MCF 10A (cell line): ENCODE data around the gene TMEM231. TPM values are rescaled to one million over a fixed set of nuclear protein-coding genes. Genes with fewer than 3 reads are reported as not detected.
"Not testable (repeated sequence)": the region's sequence is repeated elsewhere in the genome, so short reads cannot be mapped to it uniquely, and the experiment has no call there.

ENCODE experiments used
- BruUV-seq: library from RNA; stranded (reverse); fragments of 400-500 nt; replicated peaks from 2 replicates; lab custom pipeline; 2021; lab: Mats Ljungman, UMichigan
- CTCF ChIA-PET: fragments of 300-600 bp; sonication (Branson Sonifier 250); formaldehyde crosslinking; extraction: SDS; loops from one replicate; lab custom pipeline; 2021; ENCODE audit warnings: antibody characterized with exemption, inconsistent platforms; lab: Yijun Ruan, JAX
- POLR2A ChIA-PET: fragments of 300-600, 350-650 bp; sonication (Branson Sonifier 250); formaldehyde crosslinking; extraction: SDS; loops from one replicate; lab custom pipeline; 2020; ENCODE audit warnings: antibody characterized with exemption, inconsistent platforms; lab: Yijun Ruan, JAX
- DNase-seq: peaks from one replicate; pipeline ENCODE4 v3.0.0-alpha.2; 2018; ENCODE audit not compliant: unreplicated experiment
- H3K27ac Mint-ChIP-seq: one replicate; pipeline ENCODE4 v1.8.0; 2022; ENCODE audit warnings: mild to moderate bottlenecking, low read depth, mixed read lengths; ENCODE audit not compliant: unreplicated experiment
- H3K27me3 Mint-ChIP-seq: one replicate; pipeline ENCODE4 v1.8.0; 2022; ENCODE audit warnings: mixed read lengths; ENCODE audit not compliant: insufficient read depth, unreplicated experiment
- H3K36me3 Mint-ChIP-seq: one replicate; pipeline ENCODE4 v1.8.0; 2022; ENCODE audit warnings: mild to moderate bottlenecking, moderate library complexity, mixed read lengths; ENCODE audit not compliant: insufficient read depth, unreplicated experiment
- H3K4me1 Mint-ChIP-seq: one replicate; pipeline ENCODE4 v1.8.0; 2022; ENCODE audit warnings: mixed read lengths; ENCODE audit not compliant: insufficient read depth, unreplicated experiment
- H3K4me3 Mint-ChIP-seq: one replicate; pipeline ENCODE4 v1.8.0; 2022; ENCODE audit warnings: mild to moderate bottlenecking, moderate library complexity, mixed read lengths; ENCODE audit not compliant: unreplicated experiment
- H3K9me3 Mint-ChIP-seq: one replicate; pipeline ENCODE4 v1.8.0; 2022; ENCODE audit warnings: mixed read lengths; ENCODE audit not compliant: unreplicated experiment
- intact Hi-C: fragments of 100-400 bp; cut with micrococcal nuclease; formaldehyde crosslinking; loops from 2 replicates; pipeline ENCODE4 v1.14.1; 2022
- total RNA-seq: library from RNA; stranded (reverse); gene quantifications from 2 replicates; pipeline ENCODE4 v1.2.3, GENCODE V29; 2022
- TF ChIP-seq, protein P1 (sequence below): fragments of 200-600 bp; IDR thresholded peaks from one replicate; pipeline ENCODE4 v1.8.0; 2022; ENCODE audit warnings: antibody characterized with exemption, mild to moderate bottlenecking; ENCODE audit not compliant: unreplicated experiment

The TMEM231 gene
- total RNA-seq, 1 experiment from 2014 or later, result 21.1 TPM

DNA sequence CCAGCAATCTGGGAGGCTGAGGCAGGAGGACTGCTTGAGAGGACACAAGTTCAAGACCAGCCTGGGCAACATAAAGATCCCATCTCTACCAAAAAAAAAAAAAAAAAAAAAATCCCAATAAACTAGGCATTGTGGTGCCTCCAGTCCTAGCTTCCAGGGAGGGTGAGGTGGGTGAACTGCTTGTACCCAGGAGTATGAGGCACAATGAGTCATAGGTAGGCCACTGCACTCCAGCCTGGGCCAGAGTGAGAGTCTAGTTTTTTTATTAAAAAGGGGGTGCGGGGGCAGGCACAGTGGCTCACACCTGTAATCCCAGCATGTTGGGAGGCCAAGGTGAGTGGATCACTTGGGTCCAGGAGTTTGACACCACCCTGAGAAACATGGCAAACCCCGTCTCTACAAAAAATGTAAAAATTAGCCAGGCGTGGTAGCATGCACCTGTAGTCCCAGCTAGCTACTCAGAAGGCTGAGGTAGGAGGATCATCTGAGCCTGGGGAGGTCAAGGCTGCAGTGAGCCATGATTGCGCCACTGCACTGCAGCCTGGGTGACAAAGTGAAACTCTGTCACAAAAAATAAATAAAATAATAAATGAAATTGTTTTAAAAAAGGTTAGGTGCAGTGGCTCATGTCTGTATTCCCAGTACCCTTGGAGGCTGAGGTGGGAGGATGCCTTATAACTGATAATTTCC lies 53.0 kb downstream of the TMEM231 start:
- no peaks in the 10 kb centered on the region for H3K9me3 Mint-ChIP-seq
- DNase-seq, result peak; percentile 83
- H3K27ac Mint-ChIP-seq, result peak overlapping the region; percentile 82
- H3K27me3 Mint-ChIP-seq, result no peaks in the 10 kb centered on the region
- ChIA-PET CTCF (interaction anchor here (1.0 to 2.4 kb wide), 4 partner anchors 13 to 38 kb away, joined by 3 to 14 read pairs (median 4); no protein-coding TSS in a partner anchor), POLR2A (interaction anchor here (0.7 to 2.1 kb wide), 4 partner anchors 11 to 1528 kb away, joined by 3 to 11 read pairs (median 3); no protein-coding TSS in a partner anchor)
- H3K4me1 Mint-ChIP-seq, result peaks cover 34% of the 10 kb centered on the region
- TF ChIP-seq, protein P1, sequence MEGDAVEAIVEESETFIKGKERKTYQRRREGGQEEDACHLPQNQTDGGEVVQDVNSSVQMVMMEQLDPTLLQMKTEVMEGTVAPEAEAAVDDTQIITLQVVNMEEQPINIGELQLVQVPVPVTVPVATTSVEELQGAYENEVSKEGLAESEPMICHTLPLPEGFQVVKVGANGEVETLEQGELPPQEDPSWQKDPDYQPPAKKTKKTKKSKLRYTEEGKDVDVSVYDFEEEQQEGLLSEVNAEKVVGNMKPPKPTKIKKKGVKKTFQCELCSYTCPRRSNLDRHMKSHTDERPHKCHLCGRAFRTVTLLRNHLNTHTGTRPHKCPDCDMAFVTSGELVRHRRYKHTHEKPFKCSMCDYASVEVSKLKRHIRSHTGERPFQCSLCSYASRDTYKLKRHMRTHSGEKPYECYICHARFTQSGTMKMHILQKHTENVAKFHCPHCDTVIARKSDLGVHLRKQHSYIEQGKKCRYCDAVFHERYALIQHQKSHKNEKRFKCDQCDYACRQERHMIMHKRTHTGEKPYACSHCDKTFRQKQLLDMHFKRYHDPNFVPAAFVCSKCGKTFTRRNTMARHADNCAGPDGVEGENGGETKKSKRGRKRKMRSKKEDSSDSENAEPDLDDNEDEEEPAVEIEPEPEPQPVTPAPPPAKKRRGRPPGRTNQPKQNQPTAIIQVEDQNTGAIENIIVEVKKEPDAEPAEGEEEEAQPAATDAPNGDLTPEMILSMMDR, result no peak
- no peak overlapping the region for H3K4me3 Mint-ChIP-seq
- BruUV-seq, result no TSS peak
- H3K36me3 Mint-ChIP-seq, result no peaks in the 10 kb centered on the region
- intact Hi-C loops, result no loop called here

- Mint-ChIP-seq H3K4me1 (peaks cover 33% of the 10 kb centered on the region), H3K27ac (peak overlapping the region; percentile 82)
- peak; percentile 52 for DNase-seq
- intact Hi-C loops, H3K36me3 Mint-ChIP-seq, H3K9me3 Mint-ChIP-seq, H3K4me3 Mint-ChIP-seq, H3K27me3 Mint-ChIP-seq, BruUV-seq, POLR2A ChIA-PET: not testable (repeated sequence)
- CTCF ChIA-PET, result interaction anchor here (0.5 kb wide), 1 partner anchor 16 kb away, joined by 4 read pairs; no protein-coding TSS in a partner anchor
Observed at GRCh38 chr16:75501820-75502219, 54.2 kb downstream of the TMEM231 start.

DNA sequence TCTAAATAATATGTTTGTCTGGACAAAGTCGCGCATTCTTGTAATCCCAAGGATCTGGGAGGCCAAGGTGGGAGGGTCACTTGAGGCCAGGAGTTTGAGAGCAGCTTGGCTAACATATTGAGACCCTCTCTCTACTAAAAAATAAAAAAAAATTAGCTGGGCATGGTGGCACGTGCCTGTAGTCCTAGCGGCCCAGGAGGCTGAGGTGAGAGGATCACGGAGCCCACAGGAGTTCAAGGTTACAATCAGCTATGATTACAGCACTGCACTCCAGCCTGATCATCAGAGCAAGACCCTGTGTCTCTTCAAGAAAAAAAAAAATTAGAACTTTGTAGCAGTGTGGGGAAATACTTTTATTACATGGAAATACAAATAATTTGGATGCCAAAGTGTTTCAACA lies 54.7 kb downstream of the TMEM231 start:
- POLR2A ChIA-PET, result no interaction called here
- Mint-ChIP-seq H3K27ac (peak overlapping the region; percentile 82), H3K4me3 (no peak overlapping the region), H3K4me1 (peaks cover 28% of the 10 kb centered on the region), H3K9me3 (no peaks in the 10 kb centered on the region), H3K27me3 (no peaks in the 10 kb centered on the region), H3K36me3 (no peaks in the 10 kb centered on the region)
- CTCF ChIA-PET, result interaction anchor here (0.5 to 0.8 kb wide), 3 partner anchors 14 to 193 kb away, joined by 3 to 4 read pairs (median 3); no protein-coding TSS in a partner anchor
- TF ChIP-seq, protein P1, result no peak
- intact Hi-C loops, result no loop called here
- DNase-seq, result no peak
- no TSS peak for BruUV-seq

- H3K27ac Mint-ChIP-seq, H3K9me3 Mint-ChIP-seq, H3K4me3 Mint-ChIP-seq, BruUV-seq, H3K27me3 Mint-ChIP-seq, H3K36me3 Mint-ChIP-seq, intact Hi-C loops: not testable (repeated sequence)
- ChIA-PET POLR2A (interaction anchor here (0.6 kb wide), 1 partner anchor 18 kb away, joined by 3 read pairs; no protein-coding TSS in a partner anchor), CTCF (interaction anchor here (2.6 kb wide), 1 partner anchor 18 kb away, joined by 20 read pairs; no protein-coding TSS in a partner anchor)
- peaks cover 18% of the 10 kb centered on the region for H3K4me1 Mint-ChIP-seq
- DNase-seq, result peak; percentile 67
Observed at GRCh38 chr16:75498605-75499322, 57.3 kb downstream of the TMEM231 start.
